Measurements from ENCODE around the gene NLRC3.
"Not testable (repeated sequence)": the region's sequence is repeated elsewhere in the genome, so short reads cannot be mapped to it uniquely, and the experiment has no call there.

Gene NLRC3

DNA sequence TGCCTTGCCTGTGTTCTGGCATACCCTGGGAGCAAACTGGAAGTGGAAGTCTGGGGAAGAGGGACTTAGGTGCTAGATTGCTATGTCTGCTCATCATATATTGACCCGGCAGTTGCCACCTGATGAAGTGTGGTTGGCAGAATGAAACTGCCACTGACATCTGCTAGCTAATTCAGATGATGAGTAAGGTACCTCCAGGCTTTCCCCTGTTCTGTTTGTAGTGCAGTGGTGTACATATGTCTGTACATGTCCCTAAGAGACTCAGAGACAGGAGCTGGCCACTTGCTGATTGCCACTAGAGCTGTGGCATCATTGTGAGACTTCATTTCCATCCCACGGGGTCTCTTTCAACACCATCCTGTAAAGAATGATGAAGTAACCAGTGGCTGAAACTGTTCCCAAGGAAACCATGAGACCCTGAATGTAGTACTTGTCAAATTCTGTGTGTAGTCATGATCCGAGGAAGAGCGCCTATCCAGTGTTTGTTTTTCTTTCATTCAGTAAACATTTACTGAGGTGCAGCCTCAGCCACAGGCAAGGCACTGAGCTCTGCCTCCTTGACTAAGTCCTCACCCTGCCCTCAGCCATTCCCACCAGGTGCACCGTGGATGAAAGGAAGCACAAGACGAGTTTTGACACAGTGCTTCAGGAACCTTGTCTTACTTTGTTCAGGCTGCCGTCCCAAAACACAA is 63.2 kb downstream of the NLRC3 start:
- no peak for DNase-seq (ENCODE audit: low read depth in 2 of 2)

DNA sequence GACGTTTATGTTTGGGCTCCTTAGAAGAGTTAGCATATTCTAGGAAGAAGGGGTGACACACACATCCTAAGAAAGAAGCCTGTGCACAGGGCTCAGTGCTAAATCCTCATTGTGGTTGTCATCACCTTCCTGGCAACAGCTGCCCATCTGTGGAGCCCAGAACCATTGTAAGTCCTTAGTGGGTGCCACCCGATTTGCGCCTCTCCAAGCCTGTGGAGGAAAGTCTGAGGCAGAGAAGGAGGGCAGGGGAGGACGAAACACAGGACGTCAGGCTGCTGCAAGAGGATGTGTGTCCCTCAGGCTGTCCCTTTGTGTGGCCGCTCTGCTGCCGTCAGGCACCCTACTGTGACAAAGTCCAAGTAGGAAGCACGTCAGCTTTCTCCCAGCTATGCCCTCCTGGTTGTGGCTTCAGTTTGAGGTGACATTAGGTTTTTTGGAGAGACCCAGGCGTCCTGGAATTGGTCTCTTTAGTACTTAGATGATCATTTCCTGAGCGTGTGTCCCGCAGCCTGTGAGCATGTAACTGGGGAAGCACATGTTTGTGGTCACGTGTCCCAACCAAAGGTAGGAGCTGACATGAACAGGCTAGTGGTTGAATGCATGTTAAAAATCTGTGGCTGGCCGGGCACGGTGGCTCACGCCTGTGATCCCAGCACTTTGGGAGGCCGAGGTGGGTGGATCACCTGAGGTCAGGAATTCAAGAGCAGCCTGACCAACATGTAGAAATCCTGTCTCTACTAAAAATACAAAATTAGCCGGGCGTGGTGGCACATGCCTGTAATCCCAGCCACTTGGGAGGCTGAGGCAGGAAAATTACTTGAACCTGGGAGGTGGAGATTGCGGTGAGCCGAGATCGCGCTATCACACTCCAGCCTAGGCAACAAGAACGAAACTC is 65.7 kb downstream of the NLRC3 start:
- DNase-seq (ENCODE audit: low read depth in 2 of 2) = no peak

DNA sequence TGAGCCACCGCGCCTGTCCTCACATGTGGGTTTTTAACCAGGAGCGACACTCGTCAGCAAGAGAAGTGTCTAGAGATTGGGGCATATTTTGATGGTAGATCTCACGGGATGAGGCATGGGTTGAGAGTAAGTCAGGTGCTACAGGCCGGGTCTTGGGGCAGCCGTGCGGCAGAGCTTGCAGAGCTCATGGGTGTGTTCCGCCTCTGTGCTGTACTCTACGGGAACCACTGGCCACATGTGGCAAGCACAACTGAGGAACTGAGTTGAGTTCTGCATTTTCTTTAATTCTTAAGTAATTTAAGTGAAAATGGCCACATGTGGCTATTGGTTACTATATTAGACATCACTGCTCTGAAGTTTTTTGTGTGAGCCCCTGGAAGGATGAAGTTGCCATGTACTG is 66.8 kb downstream of the NLRC3 start:
- DNase-seq (ENCODE audit: low read depth in 2 of 2) = no peak

GRCh38 chr16:3509470-3509928 is 67.7 kb downstream of the NLRC3 start:
- DNase-seq (ENCODE audit: low read depth in 2 of 2) = peak; percentile 41 to 61

GRCh38 chr16:3508736-3509135 is 68.5 kb downstream of the NLRC3 start:
- no peak for DNase-seq (ENCODE audit: low read depth in 2 of 2)

DNA sequence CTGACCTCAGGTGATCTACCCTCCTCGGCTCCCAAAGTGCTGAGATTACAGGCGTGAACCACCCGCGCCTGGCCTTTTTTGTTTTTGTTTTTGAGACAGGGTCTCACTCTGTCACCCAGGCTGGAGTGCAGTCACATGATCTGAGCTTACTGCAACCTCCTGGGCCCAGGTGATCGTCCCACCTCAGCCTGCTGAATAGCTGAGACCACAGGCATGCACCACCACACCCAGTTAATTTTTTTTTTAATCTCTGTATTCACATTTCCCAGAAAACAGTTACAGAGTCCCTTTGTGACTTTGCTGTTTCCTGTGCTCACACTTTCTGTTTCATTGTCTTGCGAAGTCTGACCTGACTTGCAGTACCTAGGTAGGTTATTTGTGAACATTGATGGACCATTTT is 73.7 kb downstream of the NLRC3 start:
- peak in 1 of 2 donors; percentile 20 for DNase-seq (ENCODE audit: low read depth in 2 of 2)

DNA sequence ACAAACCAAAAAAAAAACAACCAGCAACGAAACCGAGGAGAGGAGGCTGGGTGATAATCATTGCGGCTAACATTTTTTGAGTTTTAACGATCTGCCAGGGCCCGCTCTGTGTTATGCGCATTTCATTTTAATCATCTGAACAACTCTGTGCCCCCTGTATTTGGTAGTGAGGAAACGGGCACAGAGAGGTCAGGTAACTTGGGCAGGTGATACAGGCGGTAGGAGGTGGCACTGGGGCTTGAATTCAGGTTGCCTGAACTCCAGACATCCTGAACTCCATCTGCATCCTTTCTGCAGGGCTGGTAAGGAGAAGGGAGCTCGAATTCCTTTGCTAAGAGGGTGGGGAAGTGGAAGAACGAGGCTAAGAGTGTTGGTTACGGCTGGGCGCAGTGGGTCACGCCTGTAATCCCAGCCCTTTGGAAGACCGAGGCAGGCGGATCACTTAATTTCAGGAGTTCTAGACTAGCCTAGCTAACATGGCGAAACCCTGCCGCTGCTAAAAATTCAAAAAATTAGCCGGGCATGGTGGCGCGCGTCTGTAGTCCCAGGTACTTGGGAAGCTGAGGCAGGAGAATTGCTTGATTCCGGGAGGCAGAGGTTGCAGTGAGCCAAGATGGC is 75.3 kb downstream of the NLRC3 start:
- no peak for DNase-seq (ENCODE audit: low read depth in 2 of 2)

- DNase-seq (ENCODE audit: low read depth in 2 of 2) = not testable (repeated sequence)
Observed at GRCh38 chr16:3501412-3501761, 75.8 kb downstream of the NLRC3 start.

DNA sequence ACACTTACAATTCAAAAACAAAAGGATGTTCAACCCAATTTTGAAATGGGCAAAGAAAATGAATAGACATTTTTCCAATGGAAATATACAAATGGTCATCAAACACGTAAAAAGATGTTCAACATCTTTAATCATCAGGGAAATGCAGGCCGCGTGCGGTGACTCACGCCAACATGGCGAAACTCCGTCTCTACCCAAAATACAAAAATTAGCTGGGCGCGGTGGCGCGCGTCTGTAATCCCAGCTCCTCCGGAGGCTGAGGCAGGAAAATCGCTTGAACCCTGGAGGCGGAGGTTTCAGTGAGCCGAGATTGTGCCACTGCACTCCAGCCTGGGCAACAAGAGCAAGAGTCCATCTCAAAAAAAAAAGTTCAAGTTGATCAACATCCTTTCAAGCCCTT is 78.2 kb downstream of the NLRC3 start:
- no peak for DNase-seq (ENCODE audit: low read depth in 2 of 2)

DNA sequence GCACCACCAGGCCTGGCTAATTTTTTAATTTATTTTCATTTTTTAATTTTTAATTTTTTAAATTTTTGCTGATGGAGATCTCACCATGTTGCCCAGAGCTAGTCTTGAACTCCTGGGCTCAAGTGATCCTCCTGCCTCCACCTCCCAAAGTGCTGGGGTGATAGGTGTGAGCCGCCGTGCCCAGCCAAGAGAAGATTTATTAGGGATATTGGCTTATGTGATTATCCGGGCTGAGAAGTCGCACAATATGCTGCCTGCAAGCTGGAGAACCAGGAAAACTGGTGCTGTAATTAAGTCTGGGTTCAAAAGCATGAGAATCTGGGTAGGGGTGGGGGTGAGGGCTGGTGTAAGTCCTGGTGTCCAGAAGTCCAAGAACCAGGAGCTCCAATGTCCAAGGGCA is 79.4 kb downstream of the NLRC3 start:
- DNase-seq (ENCODE audit: low read depth in 2 of 2) = no peak

DNA sequence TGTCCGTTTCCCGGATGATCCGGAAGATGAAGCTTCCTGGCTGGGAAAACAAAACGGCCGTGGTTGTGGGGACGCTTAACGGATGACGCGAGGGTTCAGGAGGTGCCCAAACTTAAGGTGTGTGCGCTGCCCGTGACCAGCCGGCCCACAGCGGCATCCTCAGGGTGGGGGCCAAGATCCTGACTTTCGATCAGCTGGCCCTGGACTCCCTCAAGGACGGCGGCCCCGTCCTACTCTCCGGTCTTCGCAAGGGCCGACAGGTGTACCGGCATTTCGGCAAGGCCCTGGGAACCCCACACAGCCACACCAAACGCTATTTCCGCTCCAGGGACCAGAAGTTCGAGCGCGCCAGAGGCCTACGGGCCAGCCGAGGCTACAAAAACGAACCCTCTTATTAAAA is 80.8 kb downstream of the NLRC3 start:
- DNase-seq (ENCODE audit: low read depth in 2 of 2) = no peak

DNA sequence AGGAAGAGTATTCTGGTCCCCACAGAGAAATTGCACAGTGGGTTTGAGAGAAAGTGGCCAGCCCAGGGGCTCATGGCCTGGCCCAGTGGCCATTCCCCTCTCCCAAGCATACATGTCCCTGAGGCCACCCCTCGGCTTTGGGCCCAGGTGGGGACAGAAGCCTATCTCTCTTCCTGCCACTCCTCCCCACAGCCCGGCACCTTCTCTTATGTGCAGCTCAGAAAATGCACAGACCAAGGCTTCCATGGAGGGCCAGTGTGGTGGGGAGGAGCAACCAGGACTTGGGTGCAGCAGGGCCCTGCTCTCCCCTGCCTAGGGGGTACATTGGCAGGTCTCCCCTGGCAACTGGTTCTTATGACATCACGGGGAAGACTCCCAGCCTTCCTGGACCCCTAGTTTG is 82.0 kb downstream of the NLRC3 start, which contains the start of gene C16orf90:
C16orf90 (minus strand) TSS at position 314 of the 400 bp plus-strand sequence; CDS start at position 246, 68 bp downstream.
- no peak for DNase-seq (ENCODE audit: low read depth in 2 of 2)

DNA sequence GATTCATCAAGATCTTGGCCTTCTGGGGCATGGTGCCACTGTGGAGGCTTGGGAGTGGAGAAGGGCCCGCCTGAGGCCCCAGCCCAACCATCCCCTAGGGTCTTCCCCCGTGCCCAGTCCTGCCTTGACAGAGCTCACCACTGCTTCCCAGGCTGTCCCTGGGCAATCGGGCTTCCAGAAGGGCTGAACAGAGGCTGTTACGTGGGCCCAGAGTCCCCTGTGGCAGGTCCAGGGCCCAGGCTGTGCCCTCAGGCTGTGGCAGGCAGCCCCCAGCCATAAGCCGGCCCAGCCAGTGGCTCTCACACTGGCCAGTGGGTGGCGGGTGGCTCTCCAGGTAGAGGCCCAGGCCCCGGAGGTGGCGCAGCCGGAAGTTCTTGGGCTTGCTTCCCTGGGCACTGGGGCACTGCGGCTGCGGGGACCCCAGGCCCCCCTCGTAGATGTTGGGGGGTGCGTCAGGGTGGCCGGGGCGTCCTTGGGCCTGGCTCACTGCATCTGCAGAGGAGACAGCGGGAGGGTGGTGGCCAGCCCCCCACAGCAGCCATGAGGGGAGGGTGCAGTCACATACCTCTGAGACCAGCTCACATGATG is 82.7 kb downstream of the NLRC3 start:
- DNase-seq (ENCODE audit: low read depth in 2 of 2) = no peak

DNA sequence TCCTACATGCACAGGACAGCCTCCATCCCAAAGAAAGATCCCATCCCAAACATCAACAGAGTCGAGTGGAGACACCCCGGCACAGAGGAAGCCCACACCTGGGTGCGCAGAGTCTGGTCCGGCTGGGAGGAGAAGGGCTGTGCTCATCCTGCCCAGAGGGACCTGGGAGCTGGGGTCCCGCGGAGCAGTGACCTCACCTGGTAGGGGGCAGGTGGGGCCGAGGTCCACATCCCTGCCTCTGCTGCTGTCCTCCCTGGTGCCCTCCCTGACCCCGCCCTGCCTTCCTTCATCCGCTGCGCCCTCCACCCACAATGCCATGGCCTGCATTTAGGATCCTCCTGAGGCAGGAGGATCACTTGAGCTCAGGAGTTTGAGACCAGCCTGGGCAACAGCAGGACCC is 84.8 kb downstream of the NLRC3 start:
- no peak for DNase-seq (ENCODE audit: low read depth in 2 of 2)

GRCh38 chr16:3490911-3491629 is 86.1 kb downstream of the NLRC3 start:
- no peak for DNase-seq (ENCODE audit: low read depth in 2 of 2)
